Panc1 (cell line): Measurements from ENCODE around the gene DMRTA1. TPM values are rescaled to one million over a fixed set of nuclear protein-coding genes. Genes with fewer than 3 reads are reported as not detected.
A peak's percentile ranks its signal among the peaks of the same experiment; 100 is the strongest.

Experiments
- ATAC-seq: fragments of 200-7000 bp; cut with Tn5 transposase; 2 replicates; pipeline ENCODE4 v1.9.1; 2020; ENCODE audit warnings: mild to moderate bottlenecking, moderate library complexity
- BruUV-seq: library from RNA; stranded (reverse); fragments of 400-500 nt; replicated peaks from 2 replicates; lab custom pipeline; 2021; lab: Mats Ljungman, UMichigan
- CTCF ChIA-PET: fragments of 300-600 bp; sonication (Branson Sonifier 250); formaldehyde crosslinking; loops from one replicate; lab custom pipeline; 2022; ENCODE audit warnings: antibody characterized with exemption; lab: Charles Lee
- POLR2A ChIA-PET: fragments of 300-600 bp; sonication (Branson Sonifier 250); formaldehyde crosslinking; loops from one replicate; lab custom pipeline; 2022; ENCODE audit warnings: antibody characterized with exemption; lab: Charles Lee
- DNase-seq: peaks from one replicate; pipeline ENCODE4 v3.0.0-alpha.2; 2010; ENCODE audit warnings: low read depth, low spot score
- H3K27ac ChIP-seq: 2 replicates; pipeline ENCODE4 v1.5.1; 2011; ENCODE audit warnings: mild to moderate bottlenecking, low read length, inconsistent platforms
- H3K27me3 ChIP-seq: fragments of 200-500 bp; sonication (Bioruptor generic); 2 replicates; pipeline ENCODE4 v1.6.0; 2014; ENCODE audit warnings: low read length, inconsistent platforms; ENCODE audit not compliant: control insufficient read depth, insufficient read depth
- H3K36me3 ChIP-seq: fragments of 200-500 bp; sonication (Bioruptor generic); 2 replicates; pipeline ENCODE4 v1.5.1; 2014; ENCODE audit warnings: inconsistent platforms, mild to moderate bottlenecking, low read length, moderate library complexity; ENCODE audit not compliant: control insufficient read depth, insufficient read depth
- H3K4me1 ChIP-seq: 2 replicates; pipeline ENCODE4 v1.5.1; 2011; ENCODE audit warnings: inconsistent platforms, mild to moderate bottlenecking, low read length, moderate library complexity; ENCODE audit not compliant: control insufficient read depth, insufficient read depth
- H3K4me3 ChIP-seq, 2 experiments: 2 replicates each; pipeline ENCODE4 v1.5.1; 2011 to 2012; ENCODE audit warnings: low read depth in 2 of 2, low read length in 2 of 2, mild to moderate bottlenecking in 2 of 2, inconsistent platforms in 1 of 2, moderate library complexity in 1 of 2
- H3K9me3 ChIP-seq: fragments of 200-500 bp; sonication (Bioruptor generic); 2 replicates; pipeline ENCODE4 v1.5.1; 2014; ENCODE audit warnings: low read depth, mild to moderate bottlenecking, inconsistent platforms, low read length, moderate library complexity; ENCODE audit not compliant: control insufficient read depth, insufficient read depth
- CTCF ChIP-seq: fragments of 450-650 bp; IDR thresholded peaks from 2 replicates; pipeline ENCODE4 v1.5.1; 2017; ENCODE audit warnings: mild to moderate bottlenecking
- POLR2AphosphoS5 ChIP-seq: IDR thresholded peaks from 2 replicates; pipeline ENCODE4 v1.6.1; 2012; ENCODE audit warnings: mild to moderate bottlenecking, low read depth, low read length, moderate library complexity
- REST ChIP-seq, 2 experiments: IDR thresholded peaks; 2 replicates each; pipeline ENCODE4 v1.6.1; 2011 to 2012; ENCODE audit warnings: low read depth in 2 of 2, control low read depth in 1 of 2, low read length in 1 of 2, mild to moderate bottlenecking in 1 of 2, moderate library complexity in 1 of 2; ENCODE audit not compliant: insufficient read depth in 1 of 2
- SIN3A ChIP-seq: IDR thresholded peaks from 2 replicates; pipeline ENCODE4 v1.6.1; 2012; ENCODE audit warnings: low read depth, mild to moderate bottlenecking, low read length, moderate library complexity, borderline replicate concordance; ENCODE audit not compliant: insufficient read depth
- TCF7L2 ChIP-seq: IDR thresholded peaks from 2 replicates; pipeline ENCODE4 v1.6.1; 2011; ENCODE audit warnings: mild to moderate bottlenecking, low read depth, low read length, inconsistent platforms
- in situ Hi-C: cut with HindIII; loops from 2 replicates; pipeline ENCODE4 v1.10.0; 2016; ENCODE audit warnings: low sequenced_read_pairs, low pct_unique_long_range_greater_than_20kb
- intact Hi-C: fragments of 100-400 bp; cut with micrococcal nuclease; formaldehyde crosslinking; loops from one replicate; pipeline ENCODE4 v1.10.0; 2022; ENCODE audit not compliant: unreplicated experiment
- total RNA-seq: library from RNA; stranded (reverse); gene quantifications from one replicate; pipeline ENCODE4 v1.2.1, GENCODE V29; 2021; ENCODE audit not compliant: unreplicated experiment

DMRTA1 gene
- total RNA-seq, 1 experiment from 2014 or later: 1.8 TPM

GRCh38 chr9:22405869-22406659, 40.6 kb upstream of the DMRTA1 start:
- DNase-seq (no peak), ATAC-seq (peak; percentile 80)
- Histone ChIP-seq H3K27me3 (no peaks in the 10 kb centered on the region), H3K9me3 (no peaks in the 10 kb centered on the region), H3K4me3 (no peak overlapping the region), H3K27ac (peak overlapping the region; percentile 51), H3K4me1 (peaks cover 11% of the 10 kb centered on the region), H3K36me3 (no peaks in the 10 kb centered on the region; the same call in 1 of the 2 replicates)
- ChIA-PET POLR2A (interaction anchor here (0.6 to 1.1 kb wide), 2 partner anchors 604 to 905 kb away, joined by 3 read pairs; partner anchors contain the start of gene MTAP), CTCF (interaction anchor here (1.2 kb wide), 1 partner anchor 902 kb away, joined by 3 read pairs; no protein-coding TSS in a partner anchor)
- no TSS peak for BruUV-seq
- intact Hi-C loops: no loop called here
- TF ChIP-seq SIN3A (no peak), REST (IDR thresholded peaks at IDR 0.05; ENCODE audit: insufficient read depth in 1 of 2, low read depth in 2 of 2, low read length in 1 of 2) (no peak), TCF7L2 (no peak), POLR2AphosphoS5 (no peak), CTCF (no peak)
- in situ Hi-C loops: no loop called here

- Histone ChIP-seq H3K27ac (no peak overlapping the region), H3K4me1 (peaks cover 3% of the 10 kb centered on the region; the same call in 1 of the 2 replicates), H3K36me3 (no peaks in the 10 kb centered on the region), H3K27me3 (no peaks in the 10 kb centered on the region), H3K4me3 (no peak overlapping the region), H3K9me3 (no peaks in the 10 kb centered on the region)
- no peak for TF ChIP-seq POLR2AphosphoS5
- no peak for TF ChIP-seq REST (IDR thresholded peaks at IDR 0.05; ENCODE audit: insufficient read depth in 1 of 2, low read depth in 2 of 2, low read length in 1 of 2)
- no peak for TF ChIP-seq SIN3A
- TF ChIP-seq CTCF: no peak
- no peak for TF ChIP-seq TCF7L2
- intact Hi-C loops: no loop called here
- in situ Hi-C loops: no loop called here
- no TSS peak for BruUV-seq
- no peak for ATAC-seq
- ChIA-PET POLR2A (no interaction called here), CTCF (no interaction called here)
- DNase-seq: peak; percentile 28
Observed at GRCh38 chr9:22413884-22414283, 32.7 kb upstream of the DMRTA1 start.
